IPS-NIHi7 (cell line): Measurements from ENCODE around the gene EIF2B4.
"Not testable (repeated sequence)": the region's sequence is repeated elsewhere in the genome, so short reads cannot be mapped to it uniquely, and the experiment has no call there.

Source experiments
- DNase-seq: peaks from one replicate; pipeline ENCODE4 v3.0.0; 2012; ENCODE audit warnings: mixed read lengths; ENCODE audit errors: extremely low spot score

The EIF2B4 gene

GRCh38 chr2:27377618-27378095 is 7.5 kb upstream of the EIF2B4 start:
- DNase-seq, result no peak

DNA sequence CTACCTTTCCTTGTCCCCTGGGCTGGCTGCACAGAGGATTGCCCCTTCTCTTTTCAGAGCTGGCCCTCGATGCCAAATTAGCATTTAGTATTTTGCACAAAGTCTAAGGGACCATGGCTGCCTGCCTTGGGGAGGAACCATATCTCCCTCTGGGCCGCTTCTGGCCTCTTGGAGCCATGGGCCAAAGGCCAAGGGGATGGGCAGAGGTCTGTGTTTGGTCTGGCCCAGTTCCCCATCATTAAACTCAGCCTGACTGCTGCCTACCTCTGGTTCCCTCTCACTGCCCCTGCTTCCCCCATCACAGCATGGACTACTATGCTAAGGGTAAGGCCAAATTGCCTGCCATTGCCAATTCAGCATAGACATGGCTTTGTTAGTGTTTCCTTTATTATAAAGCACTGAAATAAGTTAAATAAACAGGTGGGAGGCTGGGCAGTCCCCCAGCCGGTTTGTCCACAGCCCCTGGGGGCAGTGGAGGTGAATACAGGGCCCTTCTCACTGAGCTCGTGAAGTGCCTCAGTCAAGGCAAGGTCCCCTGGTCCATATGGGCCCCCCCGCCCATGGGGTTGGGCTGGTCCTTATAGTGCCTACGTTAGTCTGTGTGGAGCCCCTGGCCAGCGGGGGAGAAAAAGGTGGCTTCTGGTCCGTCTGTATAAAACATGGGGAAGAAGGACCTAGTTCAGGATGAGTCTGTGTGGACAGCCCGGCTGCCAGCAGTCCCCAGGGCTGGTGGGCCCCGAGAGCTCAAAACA is 6.9 kb upstream of the EIF2B4 start:
- DNase-seq, result no peak

- no peak for DNase-seq
Observed at GRCh38 chr2:27376151-27376865, 6.2 kb upstream of the EIF2B4 start.

DNA sequence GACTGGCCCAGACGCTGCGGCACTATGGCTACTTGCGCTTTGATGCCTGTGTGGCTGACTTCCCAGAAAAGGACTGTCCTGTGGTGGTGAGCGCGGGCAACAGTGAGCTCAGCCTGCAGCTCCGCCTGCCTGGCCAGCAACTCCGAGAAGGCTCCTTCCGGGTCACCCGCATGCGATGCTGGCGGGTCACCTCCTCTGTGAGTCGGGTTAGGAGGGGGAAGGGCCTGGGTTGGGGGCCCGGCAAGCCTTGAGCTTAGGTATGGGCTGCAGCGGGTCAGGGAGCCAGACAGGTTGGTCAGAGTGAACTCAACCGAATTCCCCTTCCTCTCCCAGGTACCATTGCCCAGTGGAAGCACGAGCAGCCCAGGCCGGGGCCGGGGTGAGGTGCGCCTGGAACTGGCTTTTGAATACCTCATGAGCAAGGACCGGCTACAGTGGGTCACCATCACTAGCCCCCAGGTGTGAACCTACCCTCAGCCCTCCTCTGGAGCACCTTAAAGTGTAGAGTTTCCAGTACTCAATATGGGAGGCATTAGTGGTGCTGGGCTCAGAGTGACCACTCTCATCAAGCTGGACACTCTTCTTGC is 5.5 kb upstream of the EIF2B4 start:
- no peak for DNase-seq

- DNase-seq, result no peak
Observed at GRCh38 chr2:27373567-27373966, 3.4 kb upstream of the EIF2B4 start.

DNA sequence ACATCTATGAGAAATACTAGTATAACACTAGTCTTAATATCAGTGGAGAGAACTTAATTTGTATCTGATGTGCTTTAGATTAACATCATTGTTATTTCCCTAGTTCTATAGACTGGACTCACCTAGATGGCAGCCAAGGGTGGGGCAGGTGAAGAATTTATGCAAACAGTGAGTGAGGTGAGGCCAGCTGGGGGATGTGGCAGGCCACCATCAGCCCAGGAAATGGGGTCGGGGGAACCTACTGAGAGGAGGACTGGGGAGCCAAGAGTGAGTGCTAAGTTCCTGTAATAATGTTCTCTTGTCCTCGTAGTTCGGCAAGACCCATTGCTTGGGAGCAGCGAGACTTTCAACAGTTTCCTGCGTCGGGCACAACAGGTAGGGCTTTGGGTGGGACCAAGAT is 2.8 kb upstream of the EIF2B4 start:
- no peak for DNase-seq

DNA sequence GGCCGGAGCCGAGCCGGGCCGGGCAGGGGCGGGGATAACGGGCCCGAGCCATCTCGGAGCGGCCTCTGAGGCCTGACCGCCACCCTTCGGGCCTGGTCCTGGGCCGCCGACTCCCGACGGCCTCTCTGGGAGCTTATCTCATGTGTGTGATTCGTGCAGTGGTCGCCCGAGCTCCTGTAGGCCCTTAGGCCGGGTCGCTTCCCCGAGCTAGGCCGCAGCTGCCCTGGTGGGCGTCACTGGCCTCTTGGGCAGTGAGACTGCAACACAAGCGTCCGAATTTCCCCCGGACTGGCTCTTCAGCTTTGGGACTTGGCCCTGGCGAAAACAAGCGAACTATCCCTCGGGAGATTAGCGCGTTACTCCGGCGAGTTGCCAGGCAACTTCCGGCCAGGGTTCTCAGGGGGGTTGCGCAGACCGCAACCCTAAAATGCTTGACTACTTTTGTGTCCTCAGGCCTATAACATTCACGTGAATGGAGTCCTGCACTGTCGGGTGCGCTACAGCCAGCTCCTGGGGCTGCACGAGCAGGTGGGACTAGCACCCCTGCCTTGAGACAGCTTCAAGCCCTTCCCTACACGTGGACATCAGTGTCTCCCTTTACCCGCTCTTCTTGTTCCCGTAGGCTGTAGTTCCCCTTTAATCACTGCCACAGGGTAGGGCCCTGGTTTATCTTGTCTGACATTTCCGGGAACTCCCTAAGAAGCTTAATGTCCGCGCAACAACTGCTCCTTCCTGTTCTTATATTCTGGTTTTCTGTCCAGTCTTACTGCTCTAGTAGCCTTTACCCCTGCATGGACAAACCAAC is 880 bp upstream of the EIF2B4 start:
- DNase-seq, result no peak

GRCh38 chr2:27369471-27370025 is 590 bp downstream of the EIF2B4 start:
- DNase-seq, result peak; percentile 80

DNA sequence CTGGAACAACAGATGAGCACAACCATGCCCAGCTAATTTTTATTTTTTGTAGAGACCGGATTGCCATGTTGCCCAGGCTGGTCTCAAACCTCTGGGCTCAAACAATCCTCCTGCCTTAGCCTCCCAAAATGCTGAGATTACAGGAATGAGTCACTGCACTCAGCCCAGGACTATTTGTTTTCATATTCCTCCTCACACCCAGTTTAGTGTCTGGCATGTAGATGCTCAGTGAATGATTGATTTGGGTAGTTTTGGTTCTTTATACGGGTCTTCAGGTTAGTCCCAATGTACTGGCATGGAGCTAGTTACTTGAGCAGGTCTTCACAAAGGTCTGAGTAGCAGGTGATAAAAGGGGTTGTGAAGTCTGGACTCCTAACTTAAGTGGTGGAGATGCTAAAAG is 6.2 kb downstream of the EIF2B4 start:
- no peak for DNase-seq

- no peak for DNase-seq
Observed at GRCh38 chr2:27362678-27363420, 7.3 kb downstream of the EIF2B4 start.

GRCh38 chr2:27356382-27357181 is 13.6 kb downstream of the EIF2B4 start, which contains the start of gene GTF3C2:
GTF3C2 (minus strand) TSS chr2:27356764; CDS start chr2:27343554, 13,210 bp downstream.
- peak; percentile 91 for DNase-seq

- peak; percentile 51 for DNase-seq
Observed at GRCh38 chr2:27356056-27356381, 14.1 kb downstream of the EIF2B4 start.

GRCh38 chr2:27354597-27354927 is 15.6 kb downstream of the EIF2B4 start:
- no peak for DNase-seq

DNA sequence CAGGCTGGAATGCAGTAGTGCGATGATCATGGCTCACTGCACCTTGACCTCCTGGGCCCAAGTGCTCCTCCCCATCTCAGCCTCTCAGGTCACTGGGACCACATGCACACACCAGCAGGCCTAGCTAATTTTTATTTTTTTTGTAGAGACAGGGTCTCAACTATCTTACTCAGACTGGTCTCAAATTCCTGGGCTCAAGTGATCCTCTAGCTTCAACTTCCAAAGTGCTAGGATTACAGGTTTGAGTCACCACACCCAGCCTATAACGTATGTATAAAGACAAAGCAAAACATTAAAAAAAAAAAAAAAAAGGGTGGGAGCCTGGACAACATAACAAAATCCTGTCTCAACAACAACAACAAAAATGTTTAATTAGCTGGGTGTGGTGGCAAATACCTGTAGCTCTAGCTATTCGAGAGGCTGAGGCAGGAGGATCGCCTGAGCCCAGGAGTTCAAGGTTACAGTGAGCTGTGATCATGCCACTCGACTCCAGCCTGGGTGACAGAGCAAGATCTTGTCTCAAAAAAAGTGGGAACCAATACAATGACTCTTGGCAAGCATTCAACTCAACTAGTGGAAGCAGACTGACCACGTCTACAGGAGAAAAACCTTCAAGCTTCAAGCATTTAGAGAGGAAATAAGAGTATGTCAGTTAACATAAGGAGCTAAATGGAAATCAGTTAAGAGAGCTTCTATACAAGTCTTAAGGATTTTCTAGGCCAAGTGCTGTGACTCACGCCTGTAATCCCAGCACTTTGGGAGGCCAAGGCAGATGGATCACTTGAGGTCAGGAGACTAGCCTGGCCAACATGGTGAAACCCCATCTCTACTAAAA is 16.2 kb downstream of the EIF2B4 start:
- no peak for DNase-seq

DNA sequence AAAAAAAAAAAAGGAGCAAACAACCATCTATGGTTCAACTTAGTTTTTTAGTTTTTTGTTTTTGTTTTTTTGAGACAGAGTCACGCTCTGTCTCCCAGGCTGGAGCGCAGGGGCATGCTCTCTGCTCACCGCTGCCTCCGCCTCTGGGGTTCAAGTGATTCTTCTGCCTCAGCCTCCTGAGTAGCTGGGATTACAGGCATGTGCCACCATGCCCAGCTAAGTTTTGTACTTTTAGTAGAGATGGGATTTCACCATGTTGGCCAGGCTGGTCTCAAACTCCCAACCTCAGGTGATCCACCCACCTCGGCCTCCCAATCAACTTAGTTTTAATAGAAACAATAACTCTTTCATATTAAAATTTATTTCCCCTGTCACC is 16.8 kb downstream of the EIF2B4 start:
- DNase-seq, result not testable (repeated sequence)

DNA sequence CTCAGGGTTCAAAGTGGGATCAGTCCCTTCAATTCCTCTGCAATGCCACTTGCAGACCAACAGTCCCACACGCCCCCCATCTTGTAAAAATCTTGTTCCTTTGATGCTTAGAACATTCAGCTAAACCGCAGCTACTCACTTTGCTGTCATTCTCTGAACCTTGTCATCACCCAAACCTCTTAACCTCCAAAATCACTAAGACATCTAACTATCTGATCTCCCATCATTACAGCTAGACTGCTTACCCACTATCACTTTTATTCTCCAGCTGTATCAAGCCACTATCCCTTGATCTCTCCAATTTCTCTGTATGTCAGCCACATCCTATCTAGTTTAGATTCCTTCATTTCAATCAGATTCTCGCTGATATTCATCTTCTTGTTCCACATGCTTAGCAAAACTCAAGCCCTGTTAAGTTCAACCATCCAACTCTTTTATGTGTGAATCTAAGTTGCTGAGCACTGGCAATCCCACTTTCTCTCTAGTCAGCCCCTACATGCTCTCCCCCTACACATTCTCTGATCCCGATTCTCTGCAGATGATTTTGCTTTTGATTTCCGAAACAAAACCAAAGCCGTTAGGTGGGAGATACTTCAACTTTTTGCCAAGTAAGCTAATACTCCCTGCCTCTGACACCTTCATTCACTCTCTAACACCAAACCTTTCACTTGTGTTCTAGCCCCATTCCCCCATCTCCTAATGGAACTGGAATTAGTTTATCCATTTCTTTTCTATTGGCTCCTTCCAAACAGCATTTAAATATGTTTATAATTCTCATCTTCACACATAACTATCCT is 18.1 kb downstream of the EIF2B4 start:
- DNase-seq, result no peak

- DNase-seq, result no peak
Observed at GRCh38 chr2:27350106-27350693, 19.9 kb downstream of the EIF2B4 start.

DNA sequence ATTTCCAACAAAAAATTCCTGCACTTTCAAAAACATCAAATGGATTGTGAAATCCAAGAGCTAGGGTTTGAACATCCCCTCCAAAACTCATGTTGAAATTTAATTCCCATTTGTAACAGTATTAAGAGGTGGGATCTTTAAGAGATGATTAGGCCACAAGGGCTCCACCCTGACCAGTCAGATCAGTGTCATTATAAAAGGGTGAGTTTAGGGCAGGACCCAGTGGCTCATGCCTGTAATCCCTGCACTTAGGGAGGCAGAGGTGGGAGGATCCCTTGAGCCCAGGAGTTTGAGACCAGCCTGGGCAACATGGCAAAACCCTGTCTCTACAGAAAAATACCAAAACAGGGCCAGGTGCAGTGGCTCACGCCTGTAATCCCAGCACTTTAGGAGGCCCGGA is 22.5 kb downstream of the EIF2B4 start:
- no peak for DNase-seq
